GM19240 (cell line): ENCODE results near the gene AUP1.
"Not testable (repeated sequence)": the region's sequence is repeated elsewhere in the genome, so short reads cannot be mapped to it uniquely, and the experiment has no call there.

Experiments
- DNase-seq: peaks from one replicate; pipeline ENCODE4 v3.0.0; 2011; ENCODE audit warnings: low spot score; ENCODE audit not compliant: insufficient read length

The AUP1 gene

GRCh38 chr2:74499267-74499939 lies 30.1 kb downstream of the AUP1 start, which contains the start of gene LBX2:
LBX2 (minus strand) TSS chr2:74499603; CDS start chr2:74499537, 66 bp downstream.
- DNase-seq: no peak

- DNase-seq: no peak
Measured at GRCh38 chr2:74498500-74499266, 30.8 kb downstream of the AUP1 start.

GRCh38 chr2:74497777-74498499 lies 31.6 kb downstream of the AUP1 start:
- DNase-seq: no peak

GRCh38 chr2:74496997-74497776 lies 32.3 kb downstream of the AUP1 start:
- no peak for DNase-seq

GRCh38 chr2:74495440-74495839 lies 34.1 kb downstream of the AUP1 start:
- DNase-seq: no peak

- DNase-seq: no peak
Measured at GRCh38 chr2:74493546-74493945, 36.0 kb downstream of the AUP1 start.

GRCh38 chr2:74491648-74492544 lies 37.6 kb downstream of the AUP1 start:
- DNase-seq: no peak

- DNase-seq: no peak
Measured at GRCh38 chr2:74489906-74490305, 39.6 kb downstream of the AUP1 start.

GRCh38 chr2:74488643-74489481 lies 40.6 kb downstream of the AUP1 start:
- DNase-seq: no peak

- no peak for DNase-seq
Measured at GRCh38 chr2:74486141-74486540, 43.4 kb downstream of the AUP1 start.

- DNase-seq: not testable (repeated sequence)
Measured at GRCh38 chr2:74483675-74484164, 45.8 kb downstream of the AUP1 start.

- DNase-seq: peak; percentile 89
Measured at GRCh38 chr2:74482801-74483674, 46.5 kb downstream of the AUP1 start, which contains the start of the genes CCDC142 and TTC31. CCDC142 (minus strand) TSS chr2:74482998; CDS start chr2:74482837, 161 bp downstream. TTC31 (plus strand) TSS chr2:74483081; CDS start chr2:74483096, 15 bp downstream.

- no peak for DNase-seq
Measured at GRCh38 chr2:74481961-74482800, 47.3 kb downstream of the AUP1 start.

- DNase-seq: no peak
Measured at GRCh38 chr2:74481431-74481830, 48.1 kb downstream of the AUP1 start.
